ENCODE results near the gene HMG20A. TPM values are rescaled to one million over a fixed set of nuclear protein-coding genes. Genes with fewer than 3 reads are reported as not detected.

HMG20A gene
- total and polyA plus RNA-seq, 10 of the 15 experiments (the other 5 are each of a cell fraction or from before 2014, with no cell fraction given): 30.0 to 98.7 (median 46.8) TPM

DNA sequence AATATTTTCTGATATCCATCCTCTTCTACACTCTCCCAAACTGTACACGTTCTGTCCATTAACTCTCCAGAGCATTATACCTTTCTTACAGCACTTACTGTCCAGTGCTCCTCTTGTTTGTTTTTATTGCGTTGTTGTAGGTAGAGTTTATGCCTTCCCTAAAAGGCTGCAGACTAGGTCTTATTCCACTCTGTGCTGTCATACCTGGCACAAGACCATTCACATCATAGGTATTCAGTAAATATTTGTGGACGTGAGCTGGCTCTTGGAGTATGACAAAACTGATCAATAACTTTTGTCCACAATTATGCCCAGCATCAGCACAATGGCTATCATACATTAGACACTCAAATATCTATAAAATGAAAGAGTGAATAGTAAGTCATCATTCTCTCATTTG is 4.4 kb downstream of the HMG20A start (continued):
- TF ChIP-seq, protein P1, sequence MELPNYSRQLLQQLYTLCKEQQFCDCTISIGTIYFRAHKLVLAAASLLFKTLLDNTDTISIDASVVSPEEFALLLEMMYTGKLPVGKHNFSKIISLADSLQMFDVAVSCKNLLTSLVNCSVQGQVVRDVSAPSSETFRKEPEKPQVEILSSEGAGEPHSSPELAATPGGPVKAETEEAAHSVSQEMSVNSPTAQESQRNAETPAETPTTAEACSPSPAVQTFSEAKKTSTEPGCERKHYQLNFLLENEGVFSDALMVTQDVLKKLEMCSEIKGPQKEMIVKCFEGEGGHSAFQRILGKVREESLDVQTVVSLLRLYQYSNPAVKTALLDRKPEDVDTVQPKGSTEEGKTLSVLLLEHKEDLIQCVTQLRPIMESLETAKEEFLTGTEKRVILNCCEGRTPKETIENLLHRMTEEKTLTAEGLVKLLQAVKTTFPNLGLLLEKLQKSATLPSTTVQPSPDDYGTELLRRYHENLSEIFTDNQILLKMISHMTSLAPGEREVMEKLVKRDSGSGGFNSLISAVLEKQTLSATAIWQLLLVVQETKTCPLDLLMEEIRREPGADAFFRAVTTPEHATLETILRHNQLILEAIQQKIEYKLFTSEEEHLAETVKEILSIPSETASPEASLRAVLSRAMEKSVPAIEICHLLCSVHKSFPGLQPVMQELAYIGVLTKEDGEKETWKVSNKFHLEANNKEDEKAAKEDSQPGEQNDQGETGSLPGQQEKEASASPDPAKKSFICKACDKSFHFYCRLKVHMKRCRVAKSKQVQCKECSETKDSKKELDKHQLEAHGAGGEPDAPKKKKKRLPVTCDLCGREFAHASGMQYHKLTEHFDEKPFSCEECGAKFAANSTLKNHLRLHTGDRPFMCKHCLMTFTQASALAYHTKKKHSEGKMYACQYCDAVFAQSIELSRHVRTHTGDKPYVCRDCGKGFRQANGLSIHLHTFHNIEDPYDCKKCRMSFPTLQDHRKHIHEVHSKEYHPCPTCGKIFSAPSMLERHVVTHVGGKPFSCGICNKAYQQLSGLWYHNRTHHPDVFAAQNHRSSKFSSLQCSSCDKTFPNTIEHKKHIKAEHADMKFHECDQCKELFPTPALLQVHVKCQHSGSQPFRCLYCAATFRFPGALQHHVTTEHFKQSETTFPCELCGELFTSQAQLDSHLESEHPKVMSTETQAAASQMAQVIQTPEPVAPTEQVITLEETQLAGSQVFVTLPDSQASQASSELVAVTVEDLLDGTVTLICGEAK (IDR thresholded peaks at IDR 0.05; ENCODE audit: borderline replicate concordance): no peak
- TF ChIP-seq CBX5 (IDR thresholded peaks at IDR 0.05; ENCODE audit: low read depth) (no peak), RELA (IDR thresholded peaks at IDR 0.05; ENCODE audit: borderline replicate concordance, partially characterized antibody) (no peak), BRCA1 (IDR thresholded peaks at IDR 0.05; ENCODE audit: low read depth, low read length) (no peak), CHD1 (IDR thresholded peaks at IDR 0.05; ENCODE audit: low read depth, low read length) (no peak), JUNB (IDR thresholded peaks at IDR 0.05) (no peak), SPI1 (IDR thresholded peaks at IDR 0.05; ENCODE audit: borderline replicate concordance, insufficient read depth, low read depth, low read length) (no peak), FOXK2 (IDR thresholded peaks at IDR 0.05) (no peak), ZNF24 (IDR thresholded peaks at IDR 0.05) (no peak), NRF1 (conservative IDR thresholded peaks at IDR 0.05; ENCODE audit: low read depth, low read length) (no peak), CEBPB (IDR thresholded peaks at IDR 0.05; ENCODE audit: borderline replicate concordance in 1 of 2, low read depth in 2 of 2, low read length in 2 of 2) (no peak), ZNF207 (IDR thresholded peaks at IDR 0.05; ENCODE audit: borderline replicate concordance) (no peak)
